ENCODE results near the gene FHL2. TPM values are rescaled to one million over a fixed set of nuclear protein-coding genes. Genes with fewer than 3 reads are reported as not detected.

The FHL2 gene
- total and polyA plus RNA-seq, 9 donors: 300 to 1,049 (median 495) TPM

GRCh38 chr2:105373344-105373781 lies 25.5 kb downstream of the FHL2 start:
- no peaks in the 10 kb centered on the region for H3K9me3 ChIP-seq
- H3K4me3 ChIP-seq: no peak overlapping the region
- peaks cover 41% of the 10 kb centered on the region for H3K4me1 ChIP-seq (ENCODE audit: insufficient read depth)
- TF ChIP-seq EP300 (IDR thresholded peaks at IDR 0.05) (no peak), POLR2A (IDR thresholded peaks at IDR 0.05) (no peak), CTCF (IDR thresholded peaks at IDR 0.05) (no peak)
- peak overlapping the region; percentile 79 to 98 for H3K27ac ChIP-seq
- DNase-seq: peak; percentile 70 to 89 (median 84)
- intact Hi-C loops (cut with DNase I): loop anchor here in 2 of 4 donors (5.0 kb wide), 1 partner anchor 144 kb away; no protein-coding TSS in a partner anchor
- 6 to 24% (median 14%) methylated on average over 9 of the region's 9 CpGs for WGBS, 3 donors
- H3K27me3 ChIP-seq: no peaks in the 10 kb centered on the region
- H3K36me3 ChIP-seq: no peaks in the 10 kb centered on the region

GRCh38 chr2:105371810-105372209 lies 27.0 kb downstream of the FHL2 start:
- peaks cover 29% of the 10 kb centered on the region for H3K4me1 ChIP-seq (ENCODE audit: insufficient read depth)
- TF ChIP-seq CTCF (IDR thresholded peaks at IDR 0.05) (no peak), EP300 (IDR thresholded peaks at IDR 0.05) (no peak), POLR2A (IDR thresholded peaks at IDR 0.05) (no peak)
- DNase-seq: peak in 2 of 5 donors; percentile 27 to 40
- no peaks in the 10 kb centered on the region for H3K36me3 ChIP-seq
- H3K27me3 ChIP-seq: no peaks in the 10 kb centered on the region
- H3K4me3 ChIP-seq: no peak overlapping the region
- WGBS, 3 donors: 27 to 50% (median 29%) methylated on average over 4 of the region's 4 CpGs
- H3K27ac ChIP-seq: peak overlapping the region; percentile 26 to 98
- intact Hi-C loops (cut with DNase I): loop anchor here in 3 of 4 donors (2.0 to 5.0 kb wide), 2 partner anchors 145 to 149 kb away; no protein-coding TSS in a partner anchor
- H3K9me3 ChIP-seq: no peaks in the 10 kb centered on the region

- peak overlapping the region; percentile 26 to 98 for H3K27ac ChIP-seq
- peaks cover 27% of the 10 kb centered on the region for H3K4me1 ChIP-seq (ENCODE audit: insufficient read depth)
- H3K36me3 ChIP-seq: no peaks in the 10 kb centered on the region
- H3K4me3 ChIP-seq: no peak overlapping the region
- WGBS, 3 donors: 29 to 60% (median 36%) methylated on average over 10 of the region's 10 CpGs
- intact Hi-C loops (cut with DNase I): loop anchor here in 3 of 4 donors (2.0 to 5.0 kb wide), 2 partner anchors 146 to 150 kb away; no protein-coding TSS in a partner anchor
- DNase-seq: peak in 1 of 5 donors; percentile 38
- TF ChIP-seq CTCF (IDR thresholded peaks at IDR 0.05): no peak
- TF ChIP-seq POLR2A (IDR thresholded peaks at IDR 0.05): no peak
- TF ChIP-seq EP300 (IDR thresholded peaks at IDR 0.05): no peak
- H3K27me3 ChIP-seq: no peaks in the 10 kb centered on the region
- H3K9me3 ChIP-seq: no peaks in the 10 kb centered on the region
These were observed 27.7 kb downstream of the FHL2 start for GRCh38 chr2:105371156-105371555.

- peak; percentile 80 to 88 (median 87) for DNase-seq
- WGBS, 3 donors: 20 to 26% (median 25%) methylated on average over 30 of the region's 30 CpGs
- peak overlapping the region in 1 of 2 donors; percentile 98 for H3K27ac ChIP-seq
These were observed 28.8 kb downstream of the FHL2 start for GRCh38 chr2:105369777-105370690.

More at GRCh38 chr2:105369777-105370690, 28.8 kb downstream of the FHL2 start:
- Histone ChIP-seq H3K9me3 (no peaks in the 10 kb centered on the region), H3K4me1 (ENCODE audit: insufficient read depth) (peaks cover 19% of the 10 kb centered on the region), H3K4me3 (no peak overlapping the region), H3K36me3 (no peaks in the 10 kb centered on the region), H3K27me3 (no peaks in the 10 kb centered on the region)
- intact Hi-C loops (cut with DNase I): loop anchor here in 3 of 4 donors (2.0 to 5.0 kb wide), 2 partner anchors 147 to 151 kb away; no protein-coding TSS in a partner anchor
- TF ChIP-seq CTCF (IDR thresholded peaks at IDR 0.05): peak; percentile 79 to 91 (median 89)
- TF ChIP-seq EP300 (IDR thresholded peaks at IDR 0.05): no peak
